NT2/D1 (cell line): ENCODE data around the gene PICALM.
"Not testable (repeated sequence)": the region's sequence is repeated elsewhere in the genome, so short reads cannot be mapped to it uniquely, and the experiment has no call there.

Experiments used
- DNase-seq: peaks from one replicate; pipeline ENCODE4 v3.0.0-alpha.2; 2011; ENCODE audit warnings: low read depth, low spot score
- H3K27me3 ChIP-seq: 2 replicates; pipeline ENCODE4 v1.6.0; 2011; ENCODE audit warnings: mild to moderate bottlenecking; ENCODE audit not compliant: insufficient read length, insufficient read depth
- H3K36me3 ChIP-seq: 2 replicates; pipeline ENCODE4 v1.6.1; 2011; ENCODE audit warnings: mild to moderate bottlenecking, low read length, mixed read lengths; ENCODE audit not compliant: insufficient read depth, insufficient read length
- H3K4me1 ChIP-seq: 2 replicates; pipeline ENCODE4 v1.5.1; 2011; ENCODE audit not compliant: insufficient read depth, insufficient read length
- H3K4me3 ChIP-seq: 2 replicates; pipeline ENCODE4 v1.5.1; 2011; ENCODE audit warnings: low read depth; ENCODE audit not compliant: insufficient read length
- H3K9ac ChIP-seq: 2 replicates; pipeline ENCODE4 v1.6.0; 2011; ENCODE audit warnings: low read depth; ENCODE audit not compliant: insufficient read length
- H3K9me3 ChIP-seq: 2 replicates; pipeline ENCODE4 v1.5.1; 2011; ENCODE audit warnings: mild to moderate bottlenecking, low read length; ENCODE audit not compliant: insufficient read depth
- SUZ12 ChIP-seq: IDR thresholded peaks from 2 replicates; pipeline ENCODE4 v1.6.1; 2011; ENCODE audit not compliant: insufficient read length, insufficient read depth; ENCODE audit errors: extremely low read depth
- YY1 ChIP-seq: IDR thresholded peaks from 2 replicates; pipeline ENCODE4 v1.6.1; 2011; ENCODE audit not compliant: insufficient read length, insufficient read depth
- ZNF274 ChIP-seq: IDR thresholded peaks from 2 replicates; pipeline ENCODE4 v1.6.1; 2011; ENCODE audit warnings: mild to moderate bottlenecking, low read depth, low read length

The PICALM gene

GRCh38 chr11:85935751-85936150, 133.1 kb downstream of the PICALM start:
- Histone ChIP-seq H3K4me3 (no peak overlapping the region), H3K9me3 (0 out of 2 replicates have a peak, but pooled peaks cover 6% of the 10 kb centered on the region), H3K4me1 (no peaks in the 10 kb centered on the region), H3K36me3 (no peaks in the 10 kb centered on the region), H3K9ac (no peak overlapping the region), H3K27me3 (no peaks in the 10 kb centered on the region)
- TF ChIP-seq ZNF274 (no peak), YY1 (no peak), SUZ12 (no peak)
- no peak for DNase-seq

- Histone ChIP-seq H3K9ac (no peak overlapping the region), H3K36me3 (no peaks in the 10 kb centered on the region), H3K4me3 (no peak overlapping the region), H3K9me3 (0 out of 2 replicates have a peak, but pooled peaks cover 6% of the 10 kb centered on the region), H3K27me3 (no peaks in the 10 kb centered on the region), H3K4me1 (no peaks in the 10 kb centered on the region)
- no peak for DNase-seq
- TF ChIP-seq ZNF274 (no peak), YY1 (no peak), SUZ12 (no peak)
These were observed 134.2 kb downstream of the PICALM start for GRCh38 chr11:85934596-85935169.

- Histone ChIP-seq H3K9me3 (0 out of 2 replicates have a peak, but pooled peaks cover 6% of the 10 kb centered on the region), H3K27me3 (no peaks in the 10 kb centered on the region), H3K4me3 (no peak overlapping the region), H3K9ac (no peak overlapping the region), H3K36me3 (no peaks in the 10 kb centered on the region), H3K4me1 (no peaks in the 10 kb centered on the region)
- DNase-seq: no peak
- TF ChIP-seq ZNF274 (no peak), YY1 (no peak), SUZ12 (no peak)
These were observed 138.0 kb downstream of the PICALM start for GRCh38 chr11:85930879-85931366.

- not testable (repeated sequence) for H3K4me1 ChIP-seq, H3K9ac ChIP-seq, H3K27me3 ChIP-seq, H3K4me3 ChIP-seq, H3K9me3 ChIP-seq, DNase-seq, H3K36me3 ChIP-seq
These were observed 142.2 kb downstream of the PICALM start for GRCh38 chr11:85926653-85927214.

GRCh38 chr11:85923455-85923854, 145.4 kb downstream of the PICALM start:
- no peaks in the 10 kb centered on the region for H3K9me3 ChIP-seq
- H3K4me3 ChIP-seq: no peak overlapping the region
- H3K4me1 ChIP-seq: no peaks in the 10 kb centered on the region
- TF ChIP-seq YY1: no peak
- TF ChIP-seq ZNF274: no peak
- no peak for TF ChIP-seq SUZ12
- H3K36me3 ChIP-seq: no peaks in the 10 kb centered on the region
- H3K9ac ChIP-seq: no peak overlapping the region
- no peaks in the 10 kb centered on the region for H3K27me3 ChIP-seq
- no peak for DNase-seq

GRCh38 chr11:85922367-85922766, 146.5 kb downstream of the PICALM start:
- DNase-seq: no peak
- Histone ChIP-seq H3K4me1 (no peaks in the 10 kb centered on the region), H3K9ac (no peak overlapping the region), H3K4me3 (no peak overlapping the region), H3K36me3 (no peaks in the 10 kb centered on the region), H3K9me3 (no peaks in the 10 kb centered on the region), H3K27me3 (no peaks in the 10 kb centered on the region)
- TF ChIP-seq YY1 (no peak), SUZ12 (no peak), ZNF274 (no peak)

- no peaks in the 10 kb centered on the region for H3K4me1 ChIP-seq
- no peak overlapping the region for H3K4me3 ChIP-seq
- no peak for DNase-seq
- H3K27me3 ChIP-seq: no peaks in the 10 kb centered on the region
- no peak overlapping the region for H3K9ac ChIP-seq
- TF ChIP-seq SUZ12 (no peak), ZNF274 (no peak), YY1 (no peak)
- no peaks in the 10 kb centered on the region for H3K36me3 ChIP-seq
- H3K9me3 ChIP-seq: no peaks in the 10 kb centered on the region
These were observed 149.7 kb downstream of the PICALM start for GRCh38 chr11:85918910-85919794.
